ENCODE results near the gene DDX1. TPM values are rescaled to one million over a fixed set of nuclear protein-coding genes. Genes with fewer than 3 reads are reported as not detected.

The DDX1 gene
- total RNA-seq, 1 donor from 2014 or later, result 103 TPM

- Histone ChIP-seq H3K4me3 (no peak overlapping the region), H3F3A (ENCODE audit: low read depth) (no peaks in the 10 kb centered on the region), H3K27me3 (no peaks in the 10 kb centered on the region), H3K79me2 (ENCODE audit: low read depth) (no peaks in the 10 kb centered on the region), H3K9me3 (ENCODE audit: low read depth) (no peaks in the 10 kb centered on the region), H3K27ac (no peak overlapping the region), H3K36me3 (peaks cover 34% of the 10 kb centered on the region), H2AFZ (replicated peaks) (no peak overlapping the region), H4K20me1 (ENCODE audit: low read depth) (no peaks in the 10 kb centered on the region), H3K4me2 (no peak overlapping the region), H3K9ac (no peak overlapping the region), H3K4me1 (no peaks in the 10 kb centered on the region)
- Mint-ChIP-seq H3K9me3 (no peaks in the 10 kb centered on the region), H3K4me3 (no peak overlapping the region), H3K27me3 (ENCODE audit: insufficient read depth, low read depth) (no peaks in the 10 kb centered on the region), H3K27ac (no peak overlapping the region), H3K4me1 (no peaks in the 10 kb centered on the region), H3K36me3 (peaks cover 35% of the 10 kb centered on the region)
- TF ChIP-seq CTCF (IDR thresholded peaks at IDR 0.05) (no peak), EZH2 (IDR thresholded peaks at IDR 0.05) (no peak), EZH2phosphoT487 (IDR thresholded peaks at IDR 0.05) (no peak)
- DNase-seq (ENCODE audit: low spot score), result no peak
These were observed 38.7 kb downstream of the DDX1 start for GRCh38 chr2:15630121-15630977.

- no peak for DNase-seq (ENCODE audit: low spot score)
- no peak overlapping the region for H2AFZ ChIP-seq (replicated peaks)
- no peak overlapping the region for H3K9ac ChIP-seq
- Mint-ChIP-seq H3K27me3 (ENCODE audit: insufficient read depth, low read depth) (no peaks in the 10 kb centered on the region), H3K4me3 (no peak overlapping the region), H3K4me1 (no peaks in the 10 kb centered on the region), H3K36me3 (peaks cover 32% of the 10 kb centered on the region), H3K9me3 (no peaks in the 10 kb centered on the region), H3K27ac (no peak overlapping the region)
- H3K4me1 ChIP-seq, result no peaks in the 10 kb centered on the region
- H3K79me2 ChIP-seq (ENCODE audit: low read depth), result no peaks in the 10 kb centered on the region
- H3K27me3 ChIP-seq, result no peaks in the 10 kb centered on the region
- H3K4me2 ChIP-seq, result no peak overlapping the region
- H3K4me3 ChIP-seq, result no peak overlapping the region
- no peaks in the 10 kb centered on the region for H4K20me1 ChIP-seq (ENCODE audit: low read depth)
- H3F3A ChIP-seq (ENCODE audit: low read depth), result peaks cover 1% of the 10 kb centered on the region
- TF ChIP-seq EZH2 (IDR thresholded peaks at IDR 0.05) (no peak), CTCF (IDR thresholded peaks at IDR 0.05) (no peak), EZH2phosphoT487 (IDR thresholded peaks at IDR 0.05) (no peak)
- H3K9me3 ChIP-seq (ENCODE audit: low read depth), result no peaks in the 10 kb centered on the region
- H3K36me3 ChIP-seq, result peaks cover 33% of the 10 kb centered on the region
- H3K27ac ChIP-seq, result no peak overlapping the region
These were observed 39.5 kb downstream of the DDX1 start for GRCh38 chr2:15630978-15631719.

- Histone ChIP-seq H3F3A (ENCODE audit: low read depth) (peaks cover 9% of the 10 kb centered on the region), H2AFZ (replicated peaks) (no peak overlapping the region), H3K4me3 (no peak overlapping the region), H3K27me3 (no peaks in the 10 kb centered on the region), H3K4me1 (no peaks in the 10 kb centered on the region), H3K4me2 (no peak overlapping the region), H3K36me3 (peaks cover 31% of the 10 kb centered on the region), H3K9me3 (ENCODE audit: low read depth) (no peaks in the 10 kb centered on the region), H4K20me1 (ENCODE audit: low read depth) (no peaks in the 10 kb centered on the region), H3K9ac (no peak overlapping the region), H3K79me2 (ENCODE audit: low read depth) (no peaks in the 10 kb centered on the region), H3K27ac (no peak overlapping the region)
- no peak overlapping the region for H3K4me3 Mint-ChIP-seq
- H3K27me3 Mint-ChIP-seq (ENCODE audit: insufficient read depth, low read depth), result no peaks in the 10 kb centered on the region
- H3K36me3 Mint-ChIP-seq, result peaks cover 27% of the 10 kb centered on the region
- H3K4me1 Mint-ChIP-seq, result peaks cover 4% of the 10 kb centered on the region
- DNase-seq (ENCODE audit: low spot score), result no peak
- no peaks in the 10 kb centered on the region for H3K9me3 Mint-ChIP-seq
- TF ChIP-seq EZH2phosphoT487 (IDR thresholded peaks at IDR 0.05) (no peak), CTCF (IDR thresholded peaks at IDR 0.05) (no peak), EZH2 (IDR thresholded peaks at IDR 0.05) (no peak)
- no peak overlapping the region for H3K27ac Mint-ChIP-seq
These were observed 40.2 kb downstream of the DDX1 start for GRCh38 chr2:15631883-15632282.

All from neural progenitor cell (in vitro differentiated cells).